T-cell (primary cell): ENCODE results near the gene PLCL1. TPM values are rescaled to one million over a fixed set of nuclear protein-coding genes. Genes with fewer than 3 reads are reported as not detected.

ENCODE experiments used
- ATAC-seq, 4 experiments: fragments of 200-7000 bp in 3 of 4; fragments of 150-1000 bp in 1 of 4; cut with Tn5 transposase; replicated peaks in 1 of 4; 1 replicate in 3 of 4; 2 replicates in 1 of 4; pipeline ENCODE4 v1.10.0; 2021; ENCODE audit warnings: moderate library complexity in 3 of 4, mild to moderate bottlenecking in 2 of 4, moderate number of reproducible peaks in 1 of 4
- CTCF ChIA-PET, 2 donors: fragments of 300-600 bp; sonication (Branson Sonifier 250); formaldehyde crosslinking; loops; one replicate each; lab custom pipeline; 2022; ENCODE audit warnings: antibody characterized with exemption in 2 of 2; lab: Charles Lee
- POLR2A ChIA-PET, 2 donors: fragments of 300-600 bp; sonication (Branson Sonifier 250); formaldehyde crosslinking; loops; one replicate each; lab custom pipeline; 2022; ENCODE audit warnings: antibody characterized with exemption in 2 of 2; lab: Charles Lee
- DNase-seq, 35 experiments: peaks; one replicate each; pipeline versions ENCODE4 v3.0.0 to v3.0.0-alpha.2; 2013 to 2023
- H3K27ac ChIP-seq: one replicate; pipeline ENCODE4 v1.5.1; 2013; ENCODE audit warnings: low read length
- H3K27me3 ChIP-seq, 2 experiments: replicated peaks in 1 of 2; 1 replicate in 1 of 2; 2 replicates in 1 of 2; pipeline versions ENCODE4 v1.6.1 to v1.7.0; 2013; ENCODE audit warnings: low read length in 1 of 2, mixed read lengths in 1 of 2; ENCODE audit not compliant: control insufficient read depth in 2 of 2, insufficient read depth in 2 of 2; ENCODE audit errors: extremely low read depth in 1 of 2
- H3K36me3 ChIP-seq, 2 donors: 1 replicate in 1 of 2; 2 replicates in 1 of 2; pipeline versions ENCODE4 v1.6.1 to v1.7.0; 2013; ENCODE audit warnings: low read length in 1 of 2; ENCODE audit not compliant: control insufficient read depth in 2 of 2, insufficient read depth in 1 of 2; ENCODE audit errors: extremely low read depth in 1 of 2
- H3K4me1 ChIP-seq, 2 experiments: 1 replicate in 1 of 2; 2 replicates in 1 of 2; pipeline versions ENCODE4 v1.6.1 to v1.7.0; 2013; ENCODE audit warnings: low read length in 2 of 2, mixed read lengths in 1 of 2; ENCODE audit not compliant: insufficient read depth in 2 of 2, control insufficient read depth in 1 of 2; ENCODE audit errors: extremely low read depth in 1 of 2
- H3K4me3 ChIP-seq, 2 donors: 1 replicate in 1 of 2; 2 replicates in 1 of 2; pipeline versions ENCODE4 v1.5.1 to v1.7.0; 2013; ENCODE audit warnings: mild to moderate bottlenecking in 2 of 2, low read length in 1 of 2, moderate library complexity in 1 of 2; ENCODE audit not compliant: control insufficient read depth in 1 of 2; ENCODE audit errors: extremely low read depth in 1 of 2
- H3K9me3 ChIP-seq: 2 replicates; pipeline ENCODE4 v1.7.0; 2013
- H3K27ac Mint-ChIP-seq, 2 donors: one replicate each; pipeline ENCODE4 v1.8.0; 2020 to 2021; ENCODE audit warnings: mild to moderate bottlenecking in 2 of 2, mixed read lengths in 2 of 2
- H3K27me3 Mint-ChIP-seq, 2 donors: one replicate each; pipeline ENCODE4 v1.8.0; 2021 to 2022; ENCODE audit warnings: mixed read lengths in 2 of 2
- H3K36me3 Mint-ChIP-seq: one replicate; pipeline ENCODE4 v1.8.0; 2021; ENCODE audit warnings: mixed read lengths
- H3K4me1 Mint-ChIP-seq, 3 donors: one replicate each; pipeline ENCODE4 v1.8.0; 2020 to 2022; ENCODE audit warnings: mixed read lengths in 3 of 3, mild to moderate bottlenecking in 1 of 3
- H3K4me3 Mint-ChIP-seq, 3 donors: one replicate each; pipeline ENCODE4 v1.8.0; 2020 to 2022; ENCODE audit warnings: mild to moderate bottlenecking in 3 of 3, mixed read lengths in 3 of 3, moderate library complexity in 3 of 3
- H3K9me3 Mint-ChIP-seq, 3 donors: one replicate each; pipeline ENCODE4 v1.8.0; 2020 to 2022; ENCODE audit warnings: mixed read lengths in 3 of 3
- WGBS: methylation state at CpG from one replicate; pipeline ENCODE4 v1.1.5; 2013; ENCODE audit warnings: missing lambda C conversion rate; ENCODE audit not compliant: insufficient coverage; 5-methylcytosine and 5-hydroxymethylcytosine counted together
- total RNA-seq, 35 experiments: library from RNA in 6 of 35; stranded (reverse) in 6 of 35; fragments of 120-200 nt in 1 of 35; gene quantifications; one replicate each; pipeline versions ENCODE4 v1.2.1 to v1.2.4 and lab custom pipeline; 2013 to 2026

PLCL1 gene
- total RNA-seq, 5 donors from 2014 or later (not counting 1 experiment from before 2014, with no cell fraction given) = 15.3 to 24.7 (median 20.3) TPM

GRCh38 chr2:197846777-197847176 lies 42.4 kb downstream of the PLCL1 start:
- peak overlapping the region in 1 of 3 donors; percentile 30 for H3K4me3 Mint-ChIP-seq
- H3K27ac Mint-ChIP-seq = peak overlapping the region; percentile 12 to 69
- POLR2A ChIA-PET = interaction anchor here (0.6 to 1.2 kb wide), 3 partner anchors 23 to 87 kb away, joined by 3 to 4 read pairs (median 3); no protein-coding TSS in a partner anchor
- DNase-seq (no peak), ATAC-seq (no peak)
- H3K27me3 Mint-ChIP-seq = no peaks in the 10 kb centered on the region
- 100% methylated on average over 1 of the region's 3 CpGs for WGBS
- Histone ChIP-seq H3K4me1 (peaks cover 8 to 57% of the 10 kb centered on the region in 2 experiments), H3K9me3 (no peaks in the 10 kb centered on the region), H3K4me3 (no peak overlapping the region), H3K36me3 (no peaks in the 10 kb centered on the region), H3K27me3 (no peaks in the 10 kb centered on the region), H3K27ac (no peak overlapping the region)
- no peaks in the 10 kb centered on the region for H3K9me3 Mint-ChIP-seq
- CTCF ChIA-PET = interaction anchor here (0.5 to 2.5 kb wide), 5 partner anchors 9 to 1548 kb away, joined by 3 to 15 read pairs (median 3); no protein-coding TSS in a partner anchor
- H3K36me3 Mint-ChIP-seq = no peaks in the 10 kb centered on the region
- peaks cover 85 to 89% (median 86%) of the 10 kb centered on the region in 3 donors for H3K4me1 Mint-ChIP-seq

- DNase-seq (peak in 12 of 35 experiments; percentile 7 to 75 (median 20)), ATAC-seq (peak; percentile 94 to 99 (median 98))
- peaks cover 83 to 86% (median 85%) of the 10 kb centered on the region in 3 donors for H3K4me1 Mint-ChIP-seq
- H3K4me3 Mint-ChIP-seq = peak overlapping the region; percentile 48 to 71 (median 62)
- ChIA-PET CTCF (interaction anchor here (0.6 to 2.5 kb wide), 12 partner anchors 9 to 279 kb away, joined by 3 to 15 read pairs (median 4); partner anchors contain the start of gene PLCL1 (in 1 of the 2)), POLR2A (interaction anchor here (0.5 to 1.6 kb wide), 8 partner anchors 9 to 1699 kb away, joined by 3 to 9 read pairs (median 4); no protein-coding TSS in a partner anchor)
- H3K4me3 ChIP-seq = no peak overlapping the region
- H3K27ac Mint-ChIP-seq = peak overlapping the region; percentile 96
- H3K36me3 Mint-ChIP-seq = no peaks in the 10 kb centered on the region
- peaks cover 7 to 54% of the 10 kb centered on the region in 2 experiments for H3K4me1 ChIP-seq
- no peaks in the 10 kb centered on the region for H3K36me3 ChIP-seq
- H3K27ac ChIP-seq = peak overlapping the region; percentile 70
- WGBS = 47% methylated on average over 2 of the region's 7 CpGs
- no peaks in the 10 kb centered on the region for H3K9me3 ChIP-seq
- no peaks in the 10 kb centered on the region for H3K9me3 Mint-ChIP-seq
- H3K27me3 Mint-ChIP-seq = no peaks in the 10 kb centered on the region
- no peaks in the 10 kb centered on the region for H3K27me3 ChIP-seq
Measured at GRCh38 chr2:197847651-197848401, 43.4 kb downstream of the PLCL1 start.

- H3K4me1 Mint-ChIP-seq = peaks cover 80 to 89% (median 85%) of the 10 kb centered on the region in 3 donors
- Histone ChIP-seq H3K36me3 (no peaks in the 10 kb centered on the region), H3K4me1 (peaks cover 7 to 50% of the 10 kb centered on the region in 2 experiments), H3K4me3 (no peak overlapping the region), H3K27me3 (no peaks in the 10 kb centered on the region), H3K27ac (peak overlapping the region; percentile 70), H3K9me3 (no peaks in the 10 kb centered on the region)
- CTCF ChIA-PET = interaction anchor here in 1 of 2 donors (1.0 to 2.5 kb wide), 4 partner anchors 9 to 279 kb away, joined by 4 to 15 read pairs (median 6); no protein-coding TSS in a partner anchor
- no peaks in the 10 kb centered on the region for H3K9me3 Mint-ChIP-seq
- H3K27ac Mint-ChIP-seq = peak overlapping the region; percentile 96
- no peaks in the 10 kb centered on the region for H3K36me3 Mint-ChIP-seq
- ATAC-seq (no peak), DNase-seq (no peak)
- 88% methylated on average over 1 of the region's 2 CpGs for WGBS
- H3K27me3 Mint-ChIP-seq = no peaks in the 10 kb centered on the region
- POLR2A ChIA-PET = interaction anchor here (0.6 to 1.6 kb wide), 3 partner anchors 10 to 1667 kb away, joined by 5 to 8 read pairs (median 6); no protein-coding TSS in a partner anchor
- H3K4me3 Mint-ChIP-seq = peak overlapping the region; percentile 48 to 71 (median 62)
Measured at GRCh38 chr2:197848602-197849001, 44.2 kb downstream of the PLCL1 start.

- POLR2A ChIA-PET = interaction anchor here in 1 of 2 donors (0.6 kb wide), 1 partner anchor 18 kb away, joined by 3 read pairs; no protein-coding TSS in a partner anchor
- H3K4me3 Mint-ChIP-seq = peak overlapping the region in 1 of 3 donors; percentile 1
Measured at GRCh38 chr2:197850882-197851450, 46.6 kb downstream of the PLCL1 start.

GRCh38 chr2:197851451-197851850 lies 47.1 kb downstream of the PLCL1 start:
- Mint-ChIP-seq H3K4me3 (peak overlapping the region in 1 of 3 donors; percentile 1), H3K4me1 (peaks cover 80 to 89% (median 85%) of the 10 kb centered on the region in 3 donors), H3K27me3 (no peaks in the 10 kb centered on the region), H3K27ac (peak overlapping the region; percentile 36 to 46), H3K36me3 (no peaks in the 10 kb centered on the region), H3K9me3 (no peaks in the 10 kb centered on the region)
- H3K4me1 ChIP-seq = peaks cover 7 to 38% of the 10 kb centered on the region in 2 experiments
- CTCF ChIA-PET = interaction anchor here (0.6 to 1.6 kb wide), 5 partner anchors 9 to 202 kb away, joined by 3 to 13 read pairs (median 4); no protein-coding TSS in a partner anchor
- H3K9me3 ChIP-seq = no peaks in the 10 kb centered on the region
- no peaks in the 10 kb centered on the region for H3K36me3 ChIP-seq
- no peaks in the 10 kb centered on the region for H3K27me3 ChIP-seq
- no peak overlapping the region for H3K4me3 ChIP-seq
- no peak overlapping the region for H3K27ac ChIP-seq
- peak in 1 of 35 experiments; percentile 38 for DNase-seq
- POLR2A ChIA-PET = interaction anchor here in 1 of 2 donors (0.6 kb wide), 1 partner anchor 38 kb away, joined by 3 read pairs; no protein-coding TSS in a partner anchor
- WGBS = no CpG with 5 or more reads among the region's 1 CpG
- no peak for ATAC-seq

More at GRCh38 chr2:197850882-197851450, 46.6 kb downstream of the PLCL1 start:
- no peak overlapping the region for H3K4me3 ChIP-seq
- no peak overlapping the region for H3K27ac ChIP-seq
- Mint-ChIP-seq H3K4me1 (peaks cover 79 to 89% (median 85%) of the 10 kb centered on the region in 3 donors), H3K27ac (peak overlapping the region; percentile 36 to 46), H3K27me3 (no peaks in the 10 kb centered on the region), H3K36me3 (no peaks in the 10 kb centered on the region), H3K9me3 (no peaks in the 10 kb centered on the region)
- no peak for DNase-seq
- H3K36me3 ChIP-seq = no peaks in the 10 kb centered on the region
- WGBS = no CpG with 5 or more reads among the region's 5 CpGs
- H3K4me1 ChIP-seq = peaks cover 7 to 42% of the 10 kb centered on the region in 2 experiments
- ATAC-seq = no peak
- CTCF ChIA-PET = interaction anchor here (0.6 to 1.6 kb wide), 5 partner anchors 9 to 203 kb away, joined by 3 to 5 read pairs (median 3); no protein-coding TSS in a partner anchor
- H3K9me3 ChIP-seq = no peaks in the 10 kb centered on the region
- H3K27me3 ChIP-seq = no peaks in the 10 kb centered on the region
